Heart right ventricle (tissue), 16 donors: ENCODE results near the gene CDA. TPM values are rescaled to one million over a fixed set of nuclear protein-coding genes. Genes with fewer than 3 reads are reported as not detected.

Experiments
- ATAC-seq, 8 donors: fragments of 200-7000 bp; cut with Tn5 transposase; one replicate each; pipeline ENCODE4 v1.9.1; 2020; ENCODE audit warnings: mild to moderate bottlenecking in 8 of 8, moderate library complexity in 8 of 8, moderate number of reproducible peaks in 1 of 8
- DNase-seq, 2 donors: peaks; one replicate each; pipeline ENCODE4 v3.0.0-alpha.2; 2020
- H3K27ac ChIP-seq, 10 donors: fragments of 200-600 bp; sonication (generic) in 2 of 10; one replicate each; pipeline versions ENCODE4 v1.5.0 to v1.8.0; 2020 to 2022; ENCODE audit warnings: mild to moderate bottlenecking in 3 of 10
- H3K27me3 ChIP-seq, 7 donors: fragments of 200-600 bp; one replicate each; pipeline ENCODE4 v1.8.0; 2021 to 2022; ENCODE audit warnings: mild to moderate bottlenecking in 2 of 7
- H3K36me3 ChIP-seq, 9 donors: fragments of 200-600 bp; sonication (generic) in 1 of 9; one replicate each; pipeline versions ENCODE4 v1.5.0 to v1.8.0; 2020 to 2022; ENCODE audit warnings: mild to moderate bottlenecking in 2 of 9
- H3K4me1 ChIP-seq, 9 donors: fragments of 200-600 bp; sonication (generic) in 1 of 9; one replicate each; pipeline versions ENCODE4 v1.5.0 to v1.8.0; 2020 to 2022; ENCODE audit warnings: mild to moderate bottlenecking in 4 of 9
- H3K4me3 ChIP-seq, 10 donors: fragments of 200-600 bp; sonication (generic) in 2 of 10; one replicate each; pipeline versions ENCODE4 v1.5.0 to v1.8.0; 2020 to 2022; ENCODE audit warnings: mild to moderate bottlenecking in 7 of 10, moderate library complexity in 2 of 10
- H3K9me3 ChIP-seq, 11 donors: fragments of 200-600 bp in 10 of 11; sonication (generic) in 2 of 11; one replicate each; pipeline versions ENCODE4 v1.5.0 to v1.8.0; 2013 to 2022; ENCODE audit warnings: mild to moderate bottlenecking in 2 of 11, control low read depth in 1 of 11, moderate library complexity in 1 of 11
- WGBS, 2 donors: extraction: QIAGEN DNeasy Blood & Tissue Kit; methylation state at CpG; one replicate each; pipeline ENCODE4 v1.1.7; 2013; ENCODE audit warnings: inconsistent platforms in 1 of 2; 5-methylcytosine and 5-hydroxymethylcytosine counted together
- intact Hi-C, 10 donors: fragments of 100-400 bp; cut with DNase I; formaldehyde crosslinking; loops; one replicate each; pipeline versions ENCODE4 v1.11.1 to v1.14.2; 2022
- polyA plus RNA-seq, 2 donors: library from polyadenylated mRNA; stranded (reverse); fragments of 200-250 nt; gene quantifications; one replicate each; pipeline ENCODE4 v1.2.3, GENCODE V29; 2013
- total RNA-seq, 10 donors: library from RNA; stranded (reverse); fragmentation: NEBNext Ultra II Directional in 3 of 10; extraction: Animal tissue kit (Norgen Biotek cat#: 25700) in 3 of 10; gene quantifications; one replicate each; pipeline versions ENCODE4 v1.2.1 to v1.2.4, GENCODE V29; 2021 to 2023
- TF ChIP-seq, protein P1 (sequence below), 9 donors: fragments of 200-600 bp; sonication (generic) in 2 of 9; IDR thresholded peaks; one replicate each; pipeline versions ENCODE4 v1.5.0 to v1.8.0; 2021 to 2022; ENCODE audit warnings: antibody characterized with exemption in 9 of 9, mild to moderate bottlenecking in 5 of 9, moderate library complexity in 1 of 9
- donor health status: Arrhythmogenic right ventricular cardiomyopathy.
- donor health status: ischemic (EF 13 %, LVEDD 7.1; RV severe dilation, severe dysfunction).
- donor health status: healthy with polysubstance abuse.
- donor health status: DM: no; HTN: yes; CAD: no.
- donor health status: DM: no; HTN: no; CAD: no.
- donor health status: ischemic (EF 25% LVEDD 6.9; RV normal size, moderate dysfunction).
- donor health status: ischemic (EF 25% LVEDD 5.7; RV mildly dilated, moderate dysfunction).
- donor health status: healthy.
- donor health status: DM: yes; HTN: yes; CAD: no.
- donor health status: Ischemic cardiomyopathy.
- donor health status: ischemic (EF 35%, LVEDD 5.7; RV mildly dilated, moderate dysfunction).
- donor health status: nonischemic (EF 11% LVEDD 7.7; RV severe dilation, severe dysfunction).
- donor health status: DM: yes; HTN: yes; CAD: no.
- donor health status: PGD.
- donor health status: ischemic (EF 29% LVEDD 5.4; RV normal size, mild dysfunction).
- donor health status: nonischemic (EF 23%, LVEDD 6.1; RV moderate dilation, normal function).

The CDA gene
- total and polyA plus RNA-seq, 12 donors, result 0.93 to 10.3 (median 3.0) TPM

DNA sequence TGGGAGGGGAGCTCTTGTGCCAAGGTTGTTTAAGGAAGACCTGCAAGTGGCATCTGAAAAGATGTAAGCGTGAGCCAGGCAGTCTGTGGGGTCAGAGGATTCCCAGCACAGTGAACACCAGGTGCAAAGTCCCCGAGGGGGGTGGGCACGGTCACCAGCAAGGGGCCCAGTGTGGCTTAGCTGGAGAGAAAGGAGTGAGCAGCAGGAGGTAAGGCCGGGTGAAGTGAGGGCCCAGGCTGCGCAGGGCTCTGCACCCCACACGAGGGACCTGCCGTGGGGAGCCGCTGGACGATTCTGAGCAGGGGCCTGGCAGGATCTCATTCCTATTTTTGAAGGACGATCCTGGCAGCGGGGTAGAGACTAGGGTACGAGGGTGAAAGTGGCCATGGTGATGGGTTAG, 68.1 kb downstream of the CDA start:
- Histone ChIP-seq H3K36me3 (peaks cover 0 to 80% (median 49%) of the 10 kb centered on the region in 9 donors), H3K27ac (peak overlapping the region in 3 of 10 donors; percentile 2 to 77 (median 30)), H3K9me3 (no peaks in the 10 kb centered on the region), H3K27me3 (no peaks in the 10 kb centered on the region), H3K4me3 (no peak overlapping the region), H3K4me1 (peaks cover 8 to 62% (median 36%) of the 10 kb centered on the region in 9 donors)
- ATAC-seq (no peak), DNase-seq (no peak)
- intact Hi-C loops, result no loop called here
- TF ChIP-seq, protein P1, sequence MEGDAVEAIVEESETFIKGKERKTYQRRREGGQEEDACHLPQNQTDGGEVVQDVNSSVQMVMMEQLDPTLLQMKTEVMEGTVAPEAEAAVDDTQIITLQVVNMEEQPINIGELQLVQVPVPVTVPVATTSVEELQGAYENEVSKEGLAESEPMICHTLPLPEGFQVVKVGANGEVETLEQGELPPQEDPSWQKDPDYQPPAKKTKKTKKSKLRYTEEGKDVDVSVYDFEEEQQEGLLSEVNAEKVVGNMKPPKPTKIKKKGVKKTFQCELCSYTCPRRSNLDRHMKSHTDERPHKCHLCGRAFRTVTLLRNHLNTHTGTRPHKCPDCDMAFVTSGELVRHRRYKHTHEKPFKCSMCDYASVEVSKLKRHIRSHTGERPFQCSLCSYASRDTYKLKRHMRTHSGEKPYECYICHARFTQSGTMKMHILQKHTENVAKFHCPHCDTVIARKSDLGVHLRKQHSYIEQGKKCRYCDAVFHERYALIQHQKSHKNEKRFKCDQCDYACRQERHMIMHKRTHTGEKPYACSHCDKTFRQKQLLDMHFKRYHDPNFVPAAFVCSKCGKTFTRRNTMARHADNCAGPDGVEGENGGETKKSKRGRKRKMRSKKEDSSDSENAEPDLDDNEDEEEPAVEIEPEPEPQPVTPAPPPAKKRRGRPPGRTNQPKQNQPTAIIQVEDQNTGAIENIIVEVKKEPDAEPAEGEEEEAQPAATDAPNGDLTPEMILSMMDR (IDR thresholded peaks at IDR 0.05), result no peak
- 86% methylated on average over 12 of the region's 12 CpGs for WGBS, 2 donors

DNA sequence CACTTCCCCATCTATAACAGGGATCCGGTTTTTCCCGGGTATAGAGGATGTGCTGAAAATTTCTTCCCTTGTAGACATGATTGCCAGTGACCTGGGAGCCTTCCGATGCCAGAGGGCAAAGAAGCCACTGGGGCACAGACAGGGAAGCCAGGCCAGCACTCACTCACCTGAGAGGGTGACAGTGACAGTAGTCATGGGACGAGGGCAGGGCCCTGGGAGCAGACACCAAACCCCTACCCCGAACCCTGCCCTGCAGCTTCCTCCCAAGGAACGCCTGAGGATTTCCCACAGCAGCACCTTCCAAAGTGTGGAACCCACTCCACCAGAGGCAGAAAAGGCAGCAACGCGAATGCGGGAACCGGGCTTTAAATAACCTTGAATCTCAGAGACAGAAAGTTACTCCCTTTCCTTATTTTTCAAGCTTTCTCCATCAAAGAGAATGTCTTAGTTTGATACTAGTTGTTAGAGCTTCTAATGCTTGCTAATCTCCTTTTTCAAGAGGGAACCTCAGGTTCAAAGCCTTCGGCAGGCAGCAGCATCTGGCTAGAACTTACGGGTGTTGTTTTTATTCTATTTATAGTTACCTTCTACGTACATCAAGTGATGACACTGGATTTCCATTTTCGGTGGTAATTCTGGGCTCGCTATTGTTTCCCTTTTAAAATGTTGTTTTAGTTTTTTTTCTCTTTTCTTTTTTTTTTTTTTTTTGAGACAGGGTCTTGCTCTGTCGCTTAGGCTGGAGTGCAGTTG, 69.4 kb downstream of the CDA start:
- ATAC-seq, result no peak
- intact Hi-C loops, result no loop called here
- H3K27ac ChIP-seq, result peak overlapping the region; percentile 45 to 77 (median 61)
- TF ChIP-seq, protein P1 (IDR thresholded peaks at IDR 0.05), result no peak
- H3K36me3 ChIP-seq, result peaks cover 0 to 66% (median 37%) of the 10 kb centered on the region in 9 donors
- H3K27me3 ChIP-seq, result no peaks in the 10 kb centered on the region
- peak overlapping the region in 2 of 10 donors; percentile 6 to 11 for H3K4me3 ChIP-seq
- H3K4me1 ChIP-seq, result peaks cover 8 to 70% (median 40%) of the 10 kb centered on the region in 9 donors
- WGBS, 2 donors, result 68 to 70% methylated on average over 16 of the region's 16 CpGs
- no peaks in the 10 kb centered on the region for H3K9me3 ChIP-seq
- no peak for DNase-seq

DNA sequence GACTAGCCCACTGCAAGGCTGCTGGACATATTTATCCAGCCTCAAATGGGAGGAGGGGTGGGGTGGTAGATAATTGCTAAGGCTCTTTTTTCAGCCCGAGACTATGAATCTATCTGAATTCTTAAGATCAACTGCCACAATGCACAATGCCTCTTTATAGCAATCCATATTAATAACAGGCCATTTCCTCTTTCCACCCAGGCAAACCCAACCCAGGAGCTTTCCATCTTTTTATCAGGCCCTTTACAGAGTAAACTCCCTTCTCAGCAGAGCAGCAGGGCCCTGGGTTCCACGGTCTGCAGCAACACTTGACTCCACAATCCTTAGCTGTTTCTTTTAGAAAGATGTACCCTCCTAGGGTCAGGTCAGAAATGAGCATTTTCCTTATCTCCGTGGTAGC, 71.5 kb downstream of the CDA start:
- DNase-seq (no peak), ATAC-seq (no peak)
- Histone ChIP-seq H3K4me1 (peaks cover 4 to 62% (median 42%) of the 10 kb centered on the region in 9 donors), H3K27ac (peak overlapping the region in 7 of 10 donors; percentile 74 to 94 (median 91)), H3K4me3 (peak overlapping the region; percentile 65 to 97 (median 82)), H3K27me3 (no peaks in the 10 kb centered on the region), H3K9me3 (no peaks in the 10 kb centered on the region), H3K36me3 (peaks cover 0 to 52% (median 17%) of the 10 kb centered on the region in 9 donors)
- intact Hi-C loops, result no loop called here
- WGBS, 2 donors, result 19 to 21% methylated on average over 3 of the region's 3 CpGs
- TF ChIP-seq, protein P1 (IDR thresholded peaks at IDR 0.05), result no peak

DNA sequence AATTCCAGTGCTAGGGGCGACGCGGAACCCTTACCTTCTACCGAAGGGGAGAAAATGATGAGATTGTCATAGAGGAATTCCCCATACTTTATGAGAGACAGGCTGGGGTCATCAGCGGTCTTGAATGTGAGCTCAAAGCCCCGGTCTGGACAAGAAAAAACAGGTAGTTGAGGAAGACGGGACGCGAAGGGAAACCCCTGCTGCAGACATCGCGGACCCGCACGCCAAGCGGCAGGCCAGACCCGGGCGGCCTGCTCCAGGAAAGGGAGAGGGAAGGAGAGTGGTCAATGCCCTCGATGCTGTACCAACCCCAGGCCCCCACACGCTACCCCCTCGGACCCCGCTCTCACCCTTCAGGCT, 71.9 kb downstream of the CDA start:
- TF ChIP-seq, protein P1 (IDR thresholded peaks at IDR 0.05), result no peak
- peaks cover 4 to 67% (median 47%) of the 10 kb centered on the region in 9 donors for H3K4me1 ChIP-seq
- intact Hi-C loops, result no loop called here
- H3K4me3 ChIP-seq, result peak overlapping the region; percentile 65 to 97 (median 82)
- peaks cover 0 to 48% (median 12%) of the 10 kb centered on the region in 9 donors for H3K36me3 ChIP-seq
- WGBS, 2 donors, result 0 to 1% methylated on average over 20 of the region's 20 CpGs
- peak overlapping the region in 9 of 10 donors; percentile 74 to 94 (median 90) for H3K27ac ChIP-seq
- ATAC-seq (peak in 7 of 8 donors; percentile 0 to 15 (median 2)), DNase-seq (no peak)
- H3K27me3 ChIP-seq, result no peaks in the 10 kb centered on the region
- H3K9me3 ChIP-seq, result no peaks in the 10 kb centered on the region
